Lower leg skin (tissue), 3 donors: Measurements from ENCODE around the gene LAP3.

Source experiments
- CTCF ChIP-seq, 3 donors: fragments of 450-650 bp; IDR thresholded peaks; one replicate each; pipeline ENCODE4 v1.5.1; 2016; ENCODE audit warnings: antibody characterized with exemption in 3 of 3, mild to moderate bottlenecking in 3 of 3, moderate library complexity in 2 of 3
- POLR2A ChIP-seq, 2 donors: fragments of 450-650 bp; IDR thresholded peaks; one replicate each; pipeline ENCODE4 v1.6.1; 2016 to 2017; ENCODE audit warnings: antibody characterized with exemption in 2 of 2, mild to moderate bottlenecking in 1 of 2, moderate library complexity in 1 of 2

- no peak for TF ChIP-seq POLR2A (IDR thresholded peaks at IDR 0.05)
- no peak for TF ChIP-seq CTCF (IDR thresholded peaks at IDR 0.05)
Observed at GRCh38 chr4:17587094-17587822, 10.3 kb downstream of the LAP3 start.
